Endothelial cell of umbilical vein (primary cell): ENCODE measurements around the gene RAB31.

Source experiments
- CTCF ChIP-seq, 2 donors: IDR thresholded peaks; 1 replicate in 1 of 2; 2 replicates in 1 of 2; pipeline ENCODE4 v1.5.1; 2011; ENCODE audit warnings: low read length in 2 of 2, mild to moderate bottlenecking in 2 of 2, moderate library complexity in 2 of 2, control low read depth in 1 of 2, inconsistent platforms in 1 of 2, low read depth in 1 of 2; ENCODE audit not compliant: insufficient read depth in 1 of 2; ENCODE audit errors: extremely low read depth in 1 of 2
- EZH2 ChIP-seq: IDR thresholded peaks from 2 replicates; pipeline ENCODE4 v1.6.1; 2012; ENCODE audit warnings: borderline replicate concordance, low read depth, mild to moderate bottlenecking, moderate library complexity, low read length, inconsistent platforms; ENCODE audit not compliant: severe bottlenecking
- FOS ChIP-seq: IDR thresholded peaks from 2 replicates; pipeline ENCODE4 v1.6.1; 2011; ENCODE audit warnings: mild to moderate bottlenecking, low read length, moderate library complexity, borderline replicate concordance; ENCODE audit not compliant: insufficient read depth
- GATA2 ChIP-seq: IDR thresholded peaks from 2 replicates; pipeline ENCODE4 v1.7.0; 2011; ENCODE audit warnings: low read depth, mild to moderate bottlenecking, moderate library complexity, mixed read lengths, low read length; ENCODE audit not compliant: insufficient read length, insufficient read depth
- MAX ChIP-seq: IDR thresholded peaks from 2 replicates; pipeline ENCODE4 v1.6.1; 2011; ENCODE audit not compliant: insufficient read depth, insufficient read length
- MYC ChIP-seq: IDR thresholded peaks from one replicate; pipeline ENCODE4 v1.6.1; 2011; ENCODE audit warnings: mild to moderate bottlenecking, low read depth, low read length
- POLR2A ChIP-seq: IDR thresholded peaks from 2 replicates; pipeline ENCODE4 v1.6.1; 2012; ENCODE audit warnings: low read depth, mild to moderate bottlenecking, control low read depth, low read length
- POLR2AphosphoS5 ChIP-seq: IDR thresholded peaks from 2 replicates; pipeline ENCODE4 v1.6.1; 2012; ENCODE audit warnings: low read depth, mild to moderate bottlenecking, control low read depth, low read length, moderate library complexity; ENCODE audit not compliant: insufficient read depth

- TF ChIP-seq CTCF (IDR thresholded peaks at IDR 0.05; ENCODE audit: extremely low read depth in 1 of 2, insufficient read depth in 1 of 2, low read depth in 1 of 2, low read length in 2 of 2) (no peak), POLR2AphosphoS5 (no peak), EZH2 (no peak), POLR2A (no peak), FOS (no peak), MAX (no peak), MYC (no peak), GATA2 (no peak)
These were observed 33.3 kb downstream of the RAB31 start for GRCh38 chr18:9741406-9741792.
